Dedifferentiated amniotic fluid mesenchymal stem cell (primary cell): Measurements from ENCODE around the gene MYL11.

Source experiments
- DNase-seq: peaks from one replicate; pipeline ENCODE4 v3.0.0-alpha.2; 2016; ENCODE audit errors: extremely low spot score

Gene MYL11

GRCh38 chr16:30354423-30355143, 20.0 kb upstream of the MYL11 start:
- DNase-seq: no peak

- DNase-seq: peak; percentile 98
Measured at GRCh38 chr16:30355144-30355953, 19.3 kb upstream of the MYL11 start, which contains the start of gene CD2BP2. TSS of gene CD2BP2 (minus strand) at chr16:30355308. CDS start at chr16:30354681, 627 bp downstream.

DNA sequence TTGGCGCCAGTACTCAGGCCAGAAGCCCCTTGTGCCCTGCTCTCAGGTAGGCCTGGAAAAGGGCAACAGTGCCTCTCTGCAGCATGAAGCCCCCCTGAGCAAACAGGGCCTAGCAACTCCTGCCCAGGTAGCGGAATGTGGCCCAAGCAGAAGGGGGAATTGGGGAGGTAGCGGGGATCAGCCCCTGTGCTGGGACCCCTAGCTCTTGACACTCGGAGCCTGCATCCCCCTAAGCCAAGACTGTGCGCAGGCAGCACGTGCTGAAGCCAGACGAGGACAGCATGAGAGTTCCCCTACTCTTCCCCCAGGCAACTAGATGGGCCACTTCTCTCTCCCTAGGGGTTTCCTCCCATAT, 18.7 kb upstream of the MYL11 start:
- DNase-seq: no peak

DNA sequence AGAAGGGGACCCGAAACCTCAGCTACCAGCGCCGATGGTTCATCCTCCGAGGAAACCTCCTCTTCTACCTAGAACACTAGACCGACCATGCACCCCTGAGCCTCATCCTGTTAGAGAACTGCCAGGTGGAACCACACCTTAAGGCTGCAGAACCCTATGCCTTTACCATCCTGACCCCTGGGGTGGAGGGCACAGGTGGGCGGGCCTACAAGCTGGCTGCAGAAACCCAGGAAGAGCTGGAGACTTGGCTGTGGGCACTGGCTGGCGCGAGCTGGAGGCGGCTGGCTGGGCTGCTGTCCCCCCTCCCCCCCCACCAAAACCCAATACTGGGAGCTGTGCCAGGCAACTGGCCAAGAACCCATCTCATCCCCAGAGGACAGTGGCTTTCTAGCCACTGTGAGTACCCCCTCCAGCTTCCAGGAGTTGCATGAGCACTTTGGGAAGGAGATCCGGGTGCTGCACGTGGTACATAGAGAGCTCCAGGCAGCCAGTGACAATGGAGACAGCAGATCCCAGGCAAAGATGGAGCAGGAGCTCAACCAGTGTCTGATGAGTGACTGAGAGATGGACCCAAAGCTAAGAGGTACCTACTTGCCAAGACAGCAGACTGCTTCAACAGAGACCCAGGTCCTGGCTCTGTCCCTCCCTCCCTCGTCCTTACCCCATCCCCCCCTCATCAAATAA, 18.1 kb upstream of the MYL11 start:
- no peak for DNase-seq

GRCh38 chr16:30357085-30357714, 17.4 kb upstream of the MYL11 start:
- DNase-seq: no peak

DNA sequence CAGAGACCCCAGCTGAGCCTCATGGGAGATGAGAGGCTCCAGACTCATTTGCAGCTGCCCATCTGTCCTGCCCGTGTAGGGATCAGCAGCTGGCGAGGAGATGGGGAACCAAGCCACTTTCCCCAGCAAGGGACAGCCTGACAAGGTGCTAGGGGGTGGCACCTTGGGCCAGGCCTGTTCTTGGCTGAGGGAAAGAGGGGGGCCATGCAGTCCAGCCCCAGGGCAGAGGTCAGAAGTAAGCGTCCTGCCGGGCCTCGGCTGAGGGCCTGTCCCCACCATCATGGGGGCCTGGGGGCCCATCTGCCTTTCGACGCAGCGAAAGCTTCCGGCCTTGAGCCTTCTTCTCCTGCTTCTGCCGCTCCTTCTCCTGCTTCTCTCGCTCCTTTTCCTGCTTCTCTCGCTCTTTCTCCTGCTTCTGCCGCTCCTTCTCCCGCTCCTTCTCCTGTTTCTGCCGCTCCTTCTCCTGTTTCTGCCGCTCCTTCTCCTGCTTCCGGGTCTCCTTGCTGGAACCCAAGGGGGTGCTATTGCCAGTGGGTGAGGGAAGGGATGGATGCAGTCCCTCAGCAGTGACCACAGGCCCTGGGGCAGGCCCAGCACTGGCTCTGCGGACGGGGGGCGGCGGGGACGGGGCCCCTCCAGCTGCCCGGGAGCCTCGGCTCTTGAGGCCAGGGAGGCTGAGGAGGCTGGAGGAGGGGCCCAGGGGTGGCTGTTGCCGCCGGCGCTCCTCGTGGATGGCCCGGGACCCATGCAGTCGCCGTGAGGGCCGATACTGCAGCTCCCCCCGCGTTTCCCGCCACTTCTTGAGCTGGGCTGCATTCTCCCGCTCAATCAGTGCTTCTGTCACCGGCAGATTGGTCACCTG, 16.7 kb upstream of the MYL11 start:
- no peak for DNase-seq

DNA sequence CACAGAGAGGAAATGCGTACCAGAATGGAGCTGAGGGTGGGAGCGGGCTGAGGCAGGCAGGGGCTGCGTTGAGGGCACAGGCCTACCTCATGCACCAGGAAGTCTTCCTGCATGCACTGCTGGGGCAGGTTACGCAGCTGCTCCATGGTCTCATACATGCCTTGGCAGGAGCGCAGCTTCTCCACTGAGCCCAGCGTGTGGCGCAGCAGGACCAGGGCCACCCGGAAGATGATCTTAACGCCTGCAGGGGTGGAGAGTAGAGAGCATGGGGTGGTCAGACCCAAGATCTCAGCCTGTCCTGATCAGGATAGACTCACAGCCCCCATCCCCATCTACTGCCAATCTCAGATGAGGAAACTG, 16.0 kb upstream of the MYL11 start:
- DNase-seq: no peak

- DNase-seq: no peak
Measured at GRCh38 chr16:30358990-30359870, 15.4 kb upstream of the MYL11 start.

- DNase-seq: no peak
Measured at GRCh38 chr16:30359871-30360170, 14.8 kb upstream of the MYL11 start.

DNA sequence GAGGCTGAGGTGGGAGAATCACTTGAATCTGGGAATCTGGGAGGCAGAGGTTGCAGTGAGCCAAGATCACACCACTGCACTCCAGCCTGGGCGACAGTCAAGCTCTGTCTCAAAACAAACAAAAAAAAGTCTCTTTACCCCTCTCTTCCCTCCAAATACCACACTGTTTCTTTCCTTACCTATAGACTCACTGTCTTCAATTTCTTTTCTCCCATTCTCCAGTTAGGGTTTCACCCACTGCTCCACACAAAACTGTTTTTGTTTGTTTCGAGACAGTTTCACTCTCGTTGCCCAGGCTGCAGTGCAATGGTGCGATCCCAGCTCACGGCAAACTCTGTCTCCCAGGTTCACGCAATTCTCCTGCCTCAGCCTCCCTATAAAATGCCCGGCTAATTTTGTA, 13.4 kb upstream of the MYL11 start:
- DNase-seq: no peak

GRCh38 chr16:30365200-30365599, 9.4 kb upstream of the MYL11 start:
- DNase-seq: no peak

GRCh38 chr16:30366511-30366910, 8.1 kb upstream of the MYL11 start:
- DNase-seq: no peak

- DNase-seq: no peak
Measured at GRCh38 chr16:30367349-30368009, 7.1 kb upstream of the MYL11 start.

DNA sequence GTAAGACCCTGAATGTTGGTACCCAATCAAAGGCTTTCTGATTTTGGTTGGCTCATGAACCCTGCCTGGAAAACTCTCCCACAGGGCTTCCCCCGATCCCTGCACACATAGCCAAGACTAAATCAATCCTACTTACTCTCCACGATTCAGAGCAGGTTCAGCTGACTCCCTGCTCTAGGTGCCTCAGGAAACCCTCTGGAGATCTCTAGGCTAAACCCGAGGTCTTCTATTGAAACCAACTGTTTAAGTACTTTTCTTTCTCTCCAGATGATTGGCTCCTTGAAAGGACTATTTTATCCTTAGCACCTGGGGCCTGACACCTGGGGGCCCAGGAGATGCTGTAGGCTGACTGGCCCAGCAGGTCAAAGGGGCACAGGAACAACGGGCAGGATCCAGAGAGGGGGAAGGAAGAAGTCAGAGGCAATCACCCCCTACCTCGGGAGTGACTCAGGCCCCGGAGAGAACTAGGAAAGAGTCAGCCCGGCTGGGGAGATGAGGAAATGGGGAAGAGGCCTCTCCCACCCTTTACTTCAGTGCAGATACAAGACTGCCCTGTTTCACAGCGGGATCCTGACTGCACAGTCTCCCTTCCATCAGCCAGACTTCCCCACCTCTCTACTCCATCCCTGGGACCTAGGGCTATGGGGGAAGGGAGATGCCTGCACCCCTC, 6.3 kb upstream of the MYL11 start:
- DNase-seq: peak; percentile 19

DNA sequence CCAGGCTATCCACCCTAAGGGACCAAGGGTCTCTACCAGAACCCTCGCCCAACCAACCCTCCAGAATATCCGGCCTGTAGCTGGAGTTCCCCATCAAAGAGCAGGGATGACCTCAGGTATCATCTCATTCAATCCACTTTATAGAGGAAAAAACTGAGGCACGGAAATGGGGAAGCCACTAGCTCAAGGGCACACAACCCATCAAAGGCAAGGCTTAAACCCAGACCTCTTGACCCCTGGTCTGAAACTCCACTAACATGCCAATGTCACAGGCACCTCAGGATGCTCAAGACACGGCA, 5.9 kb upstream of the MYL11 start:
- DNase-seq: no peak

GRCh38 chr16:30369091-30369937, 5.3 kb upstream of the MYL11 start:
- no peak for DNase-seq

GRCh38 chr16:30369938-30370455, 4.6 kb upstream of the MYL11 start:
- DNase-seq: no peak

GRCh38 chr16:30370456-30371247, 4.0 kb upstream of the MYL11 start, which contains the start of gene TBC1D10B:
TSS of gene TBC1D10B (minus strand) at chr16:30370494. CDS start at chr16:30370183, 311 bp downstream.
- peak; percentile 100 for DNase-seq
